Ovary (tissue), 9 donors: Measurements from ENCODE around the gene DESI1. TPM values are rescaled to one million over a fixed set of nuclear protein-coding genes. Genes with fewer than 3 reads are reported as not detected.
A peak's percentile ranks its signal among the peaks of the same experiment; 100 is the strongest.

Experiments used
- DNase-seq, 5 donors: peaks; one replicate each; pipeline ENCODE4 v3.0.0-alpha.2; 2019 to 2020
- H3K27ac ChIP-seq, 2 donors: fragments of 200-600 bp; one replicate each; pipeline versions ENCODE4 v1.5.1 to v1.8.0; 2019 to 2022
- H3K27me3 ChIP-seq: fragments of 200-600 bp; one replicate; pipeline ENCODE4 v1.8.0; 2022
- H3K36me3 ChIP-seq: fragments of 200-600 bp; sonication (generic); one replicate; pipeline ENCODE4 v1.5.1; 2019
- H3K4me1 ChIP-seq: one replicate; pipeline ENCODE4 v1.8.1; 2013; ENCODE audit warnings: mild to moderate bottlenecking, moderate library complexity; ENCODE audit not compliant: insufficient read depth
- H3K4me3 ChIP-seq: fragments of 200-600 bp; sonication (generic); one replicate; pipeline ENCODE4 v1.5.1; 2017
- H3K9me3 ChIP-seq, 2 donors: fragments of 200-600 bp in 1 of 2; sonication (generic) in 1 of 2; one replicate each; pipeline versions ENCODE4 v1.5.1 to v1.8.1; 2013 to 2019; ENCODE audit warnings: mild to moderate bottlenecking in 1 of 2, moderate library complexity in 1 of 2
- CTCF ChIP-seq, 3 donors: fragments of 450-650 bp in 2 of 3; fragments of 200-600 bp in 1 of 3; IDR thresholded peaks; one replicate each; pipeline versions ENCODE4 v1.5.1 to v1.8.0; 2016 to 2022; ENCODE audit warnings: antibody characterized with exemption in 3 of 3, mild to moderate bottlenecking in 1 of 3
- EP300 ChIP-seq: sonication (generic); formaldehyde crosslinking; IDR thresholded peaks from one replicate; pipeline ENCODE4 v1.6.1; 2017; ENCODE audit warnings: antibody characterized with exemption
- POLR2A ChIP-seq: fragments of 450-650 bp; IDR thresholded peaks from one replicate; pipeline ENCODE4 v1.6.1; 2017; ENCODE audit warnings: antibody characterized with exemption, mild to moderate bottlenecking, moderate library complexity
- WGBS, 3 donors: extraction: QIAGEN DNeasy Blood & Tissue Kit in 1 of 3; methylation state at CpG; one replicate each; pipeline versions ENCODE4 v1.1.5 to v1.1.7; 2013 to 2017; 5-methylcytosine and 5-hydroxymethylcytosine counted together
- intact Hi-C, 4 donors: fragments of 100-400 bp; cut with DNase I; formaldehyde crosslinking; loops; one replicate each; pipeline versions ENCODE4 v1.11.0 to v1.15.1; 2022 to 2023
- polyA plus RNA-seq, 2 donors: library from polyadenylated mRNA; stranded (reverse); fragments of 200-250 nt in 1 of 2; fragments of 350-450 nt in 1 of 2; fragmentation: Illumina TruSeq in 1 of 2; extraction: RNeasy Lipid Tissue Mini Kit (QIAGEN cat#74804) in 1 of 2; gene quantifications; one replicate each; pipeline ENCODE4 v1.2.3, GENCODE V29; 2013 to 2014
- total RNA-seq, 7 donors: library from RNA; depleted of rRNA in 2 of 7; stranded (reverse); fragments of >200 nt in 2 of 7; fragmentation: NEBNext Ultra II Directional in 3 of 7; extraction: Animal tissue kit (Norgen Biotek cat#: 25700) in 3 of 7; gene quantifications; one replicate each; pipeline versions ENCODE4 v1.1.0 to v1.2.4, GENCODE V29; 2016 to 2023
- donor health status: DM: no; HTN: no; CAD: no; lungs with moderate emphysema.
- donor health status: DM: no; HTN: no; CAD: no.
- donor health status: Bipolar disorder and iron deficiency.
- donor health status: DM: yes; HTN: yes; CAD: no.
- donor health status: DM: no; HTN: no; CAD: no.
- donor health status: DM: yes; HTN: yes; CAD: no.

Gene DESI1
- total and polyA plus RNA-seq, 9 donors = 10.8 to 34.5 (median 22.8) TPM

GRCh38 chr22:41600976-41601375, 19.9 kb downstream of the DESI1 start:
- intact Hi-C loops = loop anchor here in 1 of 4 donors (10.0 kb wide), 1 partner anchor 206 kb away; no protein-coding TSS in a partner anchor
- H3K27ac ChIP-seq = no peak overlapping the region
- H3K4me1 ChIP-seq = peaks cover 10% of the 10 kb centered on the region
- H3K9me3 ChIP-seq = no peaks in the 10 kb centered on the region
- TF ChIP-seq POLR2A = no peak
- H3K4me3 ChIP-seq = no peak overlapping the region
- no peaks in the 10 kb centered on the region for H3K27me3 ChIP-seq
- H3K36me3 ChIP-seq = no peaks in the 10 kb centered on the region
- DNase-seq = peak in 1 of 5 donors; percentile 26
- 86% methylated on average over 8 of the region's 8 CpGs for WGBS, 3 donors

GRCh38 chr22:41598891-41599635, 21.8 kb downstream of the DESI1 start:
- WGBS, 3 donors = 88 to 89% (median 88%) methylated on average over 8 of the region's 8 CpGs
- intact Hi-C loops = loop anchor here in 3 of 4 donors (5.0 to 10.0 kb wide), 3 partner anchors 54 to 197 kb away; partner anchors contain the start of gene POLR3H (in 3 of the 3)
- DNase-seq = peak in 1 of 5 donors; percentile 17
- Histone ChIP-seq H3K4me3 (no peak overlapping the region), H3K9me3 (no peaks in the 10 kb centered on the region), H3K36me3 (no peaks in the 10 kb centered on the region), H3K4me1 (peaks cover 18% of the 10 kb centered on the region), H3K27me3 (no peaks in the 10 kb centered on the region), H3K27ac (no peak overlapping the region)
- TF ChIP-seq EP300 (no peak), CTCF (IDR thresholded peaks at IDR 0.05) (no peak), POLR2A (no peak)

- Histone ChIP-seq H3K9me3 (no peaks in the 10 kb centered on the region), H3K4me3 (no peak overlapping the region), H3K36me3 (no peaks in the 10 kb centered on the region), H3K27me3 (no peaks in the 10 kb centered on the region), H3K27ac (peak overlapping the region in 1 of 2 donors; percentile 8), H3K4me1 (peaks cover 18% of the 10 kb centered on the region)
- intact Hi-C loops = loop anchor here in 3 of 4 donors (5.0 to 10.0 kb wide), 3 partner anchors 53 to 196 kb away; partner anchors contain the start of gene POLR3H (in 3 of the 3)
- WGBS, 3 donors = 37 to 48% (median 45%) methylated on average over 5 of the region's 5 CpGs
- peak in 2 of 5 donors; percentile 35 for DNase-seq
- TF ChIP-seq EP300 (no peak), CTCF (IDR thresholded peaks at IDR 0.05) (peak in 1 of 3 donors; percentile 10), POLR2A (no peak)
Measured at GRCh38 chr22:41598081-41598480, 22.8 kb downstream of the DESI1 start.

GRCh38 chr22:41597635-41597953, 23.2 kb downstream of the DESI1 start:
- Histone ChIP-seq H3K4me1 (peaks cover 18% of the 10 kb centered on the region), H3K4me3 (no peak overlapping the region), H3K27me3 (no peaks in the 10 kb centered on the region), H3K36me3 (no peaks in the 10 kb centered on the region), H3K9me3 (no peaks in the 10 kb centered on the region), H3K27ac (peak overlapping the region; percentile 62 to 65)
- TF ChIP-seq POLR2A = no peak
- TF ChIP-seq CTCF (IDR thresholded peaks at IDR 0.05) = no peak
- no peak for TF ChIP-seq EP300
- DNase-seq = no peak
- WGBS, 3 donors = 8 to 20% (median 19%) methylated on average over 2 of the region's 2 CpGs
- intact Hi-C loops = loop anchor here in 3 of 4 donors (5.0 to 10.0 kb wide), 3 partner anchors 53 to 195 kb away; partner anchors contain the start of gene POLR3H (in 3 of the 3)
